22Rv1 (cell line): ENCODE results near the gene IL17RE.

Experiments used
- CTCF ChIP-seq: fragments of 450-650 bp; IDR thresholded peaks from 2 replicates; pipeline ENCODE4 v1.5.1; 2017; ENCODE audit warnings: mild to moderate bottlenecking
- ZFX ChIP-seq: fragments of 450-650 bp; IDR thresholded peaks from 2 replicates; pipeline ENCODE4 v1.6.1; 2017; ENCODE audit warnings: antibody characterized with exemption, borderline replicate concordance

- TF ChIP-seq CTCF (no peak), ZFX (no peak)
Observed at GRCh38 chr3:9893739-9894138, 8.9 kb upstream of the IL17RE start.
